ENCODE results near the gene VPS52.

Gene VPS52

DNA sequence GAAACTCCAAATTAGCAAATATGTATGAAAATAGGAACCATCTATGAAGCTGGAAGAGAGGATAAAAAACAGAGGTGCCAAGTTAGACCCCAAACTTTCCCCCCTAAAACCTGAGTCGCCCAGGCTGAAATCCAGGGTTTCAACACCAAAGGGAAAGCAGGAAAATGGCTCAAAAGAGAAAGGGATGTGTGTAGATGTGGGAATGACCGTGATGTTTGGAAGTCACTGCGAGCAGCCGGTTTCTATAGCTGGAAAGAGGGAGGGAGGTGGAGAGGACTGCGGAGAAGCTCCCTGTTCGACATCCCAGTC lies 58.9 kb downstream of the VPS52 start:
- peak; percentile 28 for DNase-seq (ENCODE audit: low read depth)
- TF ChIP-seq, protein P1, sequence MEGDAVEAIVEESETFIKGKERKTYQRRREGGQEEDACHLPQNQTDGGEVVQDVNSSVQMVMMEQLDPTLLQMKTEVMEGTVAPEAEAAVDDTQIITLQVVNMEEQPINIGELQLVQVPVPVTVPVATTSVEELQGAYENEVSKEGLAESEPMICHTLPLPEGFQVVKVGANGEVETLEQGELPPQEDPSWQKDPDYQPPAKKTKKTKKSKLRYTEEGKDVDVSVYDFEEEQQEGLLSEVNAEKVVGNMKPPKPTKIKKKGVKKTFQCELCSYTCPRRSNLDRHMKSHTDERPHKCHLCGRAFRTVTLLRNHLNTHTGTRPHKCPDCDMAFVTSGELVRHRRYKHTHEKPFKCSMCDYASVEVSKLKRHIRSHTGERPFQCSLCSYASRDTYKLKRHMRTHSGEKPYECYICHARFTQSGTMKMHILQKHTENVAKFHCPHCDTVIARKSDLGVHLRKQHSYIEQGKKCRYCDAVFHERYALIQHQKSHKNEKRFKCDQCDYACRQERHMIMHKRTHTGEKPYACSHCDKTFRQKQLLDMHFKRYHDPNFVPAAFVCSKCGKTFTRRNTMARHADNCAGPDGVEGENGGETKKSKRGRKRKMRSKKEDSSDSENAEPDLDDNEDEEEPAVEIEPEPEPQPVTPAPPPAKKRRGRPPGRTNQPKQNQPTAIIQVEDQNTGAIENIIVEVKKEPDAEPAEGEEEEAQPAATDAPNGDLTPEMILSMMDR (conservative IDR thresholded peaks at IDR 0.05; ENCODE audit: low read depth, low read length) = no peak
- peak overlapping the region; percentile 60 for H3K4me3 ChIP-seq (ENCODE audit: low read depth, low read length)

DNA sequence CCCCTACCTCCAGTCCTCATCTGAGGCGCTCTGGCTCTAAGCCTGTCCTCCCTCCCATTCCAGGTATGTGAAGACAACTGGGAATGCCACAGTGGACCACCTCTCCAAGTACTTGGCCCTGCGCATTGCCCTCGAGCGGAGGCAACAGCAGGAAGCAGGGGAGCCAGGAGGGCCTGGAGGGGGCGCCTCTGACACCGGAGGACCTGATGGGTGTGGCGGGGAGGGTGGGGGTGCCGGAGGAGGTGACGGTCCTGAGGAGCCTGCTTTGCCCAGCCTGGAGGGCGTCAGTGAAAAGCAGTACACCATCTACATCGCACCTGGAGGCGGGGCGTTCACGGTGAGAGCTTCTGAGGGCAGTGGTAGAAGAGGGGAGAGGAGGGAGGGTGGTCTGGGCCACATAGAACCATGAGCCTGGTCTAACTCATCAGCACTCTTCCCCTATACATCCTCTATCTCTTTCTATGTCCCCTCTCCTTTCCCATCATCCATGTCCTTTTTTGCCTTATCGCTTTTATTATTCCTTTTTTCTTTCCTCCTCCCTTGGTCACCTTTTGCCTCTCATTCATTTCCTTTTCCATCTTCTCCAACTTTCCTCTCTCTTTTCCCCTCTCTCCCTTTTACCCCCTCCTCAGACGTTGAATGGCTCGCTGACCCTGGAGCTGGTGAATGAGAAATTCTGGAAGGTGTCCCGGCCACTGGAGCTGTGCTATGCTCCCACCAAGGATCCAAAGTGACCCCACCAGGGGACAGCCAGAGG lies 59.8 kb downstream of the VPS52 start:
- TF ChIP-seq, protein P1 (conservative IDR thresholded peaks at IDR 0.05; ENCODE audit: low read depth, low read length) = peak; percentile 2
- no peak for DNase-seq (ENCODE audit: low read depth)
- no peak overlapping the region for H3K4me3 ChIP-seq (ENCODE audit: low read depth, low read length)

DNA sequence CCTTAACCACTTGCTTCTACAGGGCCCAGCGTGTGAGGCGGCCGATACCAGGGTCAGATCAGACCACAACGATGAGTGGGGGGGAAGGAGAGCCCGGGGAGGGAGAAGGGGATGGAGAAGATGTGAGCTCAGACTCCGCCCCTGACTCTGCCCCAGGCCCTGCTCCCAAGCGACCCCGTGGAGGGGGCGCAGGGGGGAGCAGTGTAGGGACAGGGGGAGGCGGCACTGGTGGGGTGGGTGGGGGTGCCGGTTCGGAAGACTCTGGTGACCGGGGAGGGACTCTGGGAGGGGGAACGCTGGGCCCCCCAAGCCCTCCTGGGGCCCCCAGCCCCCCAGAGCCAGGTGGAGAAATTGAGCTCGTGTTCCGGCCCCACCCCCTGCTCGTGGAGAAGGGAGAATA lies 60.5 kb downstream of the VPS52 start:
- TF ChIP-seq, protein P1 (conservative IDR thresholded peaks at IDR 0.05; ENCODE audit: low read depth, low read length) = no peak
- no peak for DNase-seq (ENCODE audit: low read depth)
- no peak overlapping the region for H3K4me3 ChIP-seq (ENCODE audit: low read depth, low read length)

DNA sequence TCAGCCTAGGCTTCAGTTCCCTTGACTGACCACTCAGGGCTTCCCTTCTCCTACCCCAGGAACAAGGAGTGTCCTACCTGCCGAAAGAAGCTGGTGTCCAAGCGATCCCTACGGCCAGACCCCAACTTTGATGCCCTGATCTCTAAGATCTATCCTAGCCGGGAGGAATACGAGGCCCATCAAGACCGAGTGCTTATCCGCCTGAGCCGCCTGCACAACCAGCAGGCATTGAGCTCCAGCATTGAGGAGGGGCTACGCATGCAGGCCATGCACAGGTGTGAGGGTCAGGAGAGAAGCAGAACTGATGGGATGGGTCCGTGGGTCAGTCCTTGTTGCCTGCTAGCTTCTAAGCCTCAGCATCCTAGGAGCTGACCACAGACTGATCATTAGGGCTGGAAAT lies 61.8 kb downstream of the VPS52 start:
- no peak overlapping the region for H3K4me3 ChIP-seq (ENCODE audit: low read depth, low read length)
- DNase-seq (ENCODE audit: low read depth) = no peak
- TF ChIP-seq, protein P1 (conservative IDR thresholded peaks at IDR 0.05; ENCODE audit: low read depth, low read length) = no peak

DNA sequence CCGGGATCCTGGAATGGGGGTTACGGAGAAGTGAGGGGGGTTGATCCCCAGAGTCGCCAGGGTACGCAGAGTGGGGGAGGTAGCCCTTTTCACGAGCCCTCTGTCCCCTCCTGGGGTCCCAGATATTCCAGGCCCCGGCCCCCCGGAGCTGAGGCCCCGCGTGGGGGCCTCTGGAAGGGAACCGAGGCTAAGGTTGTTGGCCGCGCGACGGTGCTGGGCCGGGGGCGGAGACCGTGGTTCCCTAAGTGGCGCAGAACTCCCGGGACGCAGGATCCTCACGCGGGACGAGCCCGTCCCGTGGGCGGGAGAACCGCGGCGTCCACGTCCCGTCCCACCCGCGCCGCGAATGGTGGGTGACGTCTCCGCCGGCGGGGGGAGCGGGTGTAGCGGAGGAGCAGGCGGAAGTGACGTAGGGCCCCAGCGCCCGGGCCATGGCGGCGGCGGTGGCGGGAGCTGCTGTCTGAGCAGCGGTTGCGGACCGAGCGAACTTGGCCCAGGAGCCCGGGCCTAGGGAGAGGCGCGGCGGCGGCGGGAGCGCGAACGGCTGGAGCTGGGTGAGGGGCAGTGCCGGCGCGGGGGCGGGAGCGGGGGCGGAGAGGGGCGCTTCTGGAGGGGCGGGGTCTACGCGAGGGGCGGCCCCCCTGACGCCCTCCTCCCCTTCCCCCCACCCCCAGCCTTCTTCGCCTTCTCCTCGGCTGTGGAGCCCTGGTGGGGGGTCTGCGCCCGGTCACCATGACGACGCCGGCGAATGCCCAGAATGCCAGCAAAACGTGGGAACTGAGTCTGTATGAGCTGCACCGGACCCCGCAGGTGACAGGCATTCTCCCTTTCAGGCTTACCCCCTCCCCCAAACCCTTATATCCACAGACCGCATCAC lies 63.3 kb downstream of the VPS52 start, which contains the start of gene RING1:
RING1 (plus strand) TSS at position 410 of the 877 bp plus-strand sequence; CDS start at position 733, 323 bp downstream.
- DNase-seq (ENCODE audit: low read depth) = peak; percentile 75
- peak within 1 kb of the TSS; percentile 87 for H3K4me3 ChIP-seq (ENCODE audit: low read depth, low read length)
- TF ChIP-seq, protein P1 (conservative IDR thresholded peaks at IDR 0.05; ENCODE audit: low read depth, low read length) = no peak

DNA sequence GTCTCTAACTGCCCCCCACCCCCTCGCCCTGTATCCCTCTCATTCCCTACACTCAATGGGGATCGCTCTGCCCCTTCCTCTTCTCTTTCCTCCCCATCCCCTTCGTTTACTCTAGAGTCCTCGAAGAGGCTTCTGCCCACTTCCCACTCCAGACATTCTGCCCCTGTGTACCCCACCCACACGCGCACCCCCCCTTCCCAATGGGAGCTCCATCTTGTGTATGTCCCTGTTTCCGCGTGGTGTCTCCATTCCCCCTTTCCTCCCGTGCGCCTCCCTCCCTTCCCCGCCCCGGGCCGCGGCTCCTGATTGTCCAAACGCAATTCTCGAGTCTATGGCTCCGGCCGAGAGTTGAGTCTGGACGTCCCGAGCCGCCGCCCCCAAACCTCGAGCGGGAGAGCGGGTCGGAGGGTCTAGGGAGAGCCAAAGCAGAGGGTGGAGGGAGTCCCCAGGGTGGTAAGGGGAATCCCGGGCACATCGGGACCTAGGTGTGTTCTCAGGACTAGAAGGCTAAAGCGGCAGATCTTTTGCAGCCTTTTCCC lies 64.1 kb downstream of the VPS52 start:
- DNase-seq (ENCODE audit: low read depth) = peak; percentile 52
- peak overlapping the region; percentile 87 for H3K4me3 ChIP-seq (ENCODE audit: low read depth, low read length)
- TF ChIP-seq, protein P1 (conservative IDR thresholded peaks at IDR 0.05; ENCODE audit: low read depth, low read length) = no peak

Measured in choroid plexus epithelial cell (primary cell).